Neuronal stem cell (in vitro differentiated cells): ENCODE results near the gene ZBTB20.
A peak's percentile ranks its signal among the peaks of the same experiment; 100 is the strongest.

Experiments used
- DNase-seq: peaks from one replicate; pipeline ENCODE4 v3.0.0-alpha.2; 2013; ENCODE audit warnings: low spot score
- H2AFZ ChIP-seq: one replicate; pipeline ENCODE4 v1.6.1; 2013; ENCODE audit warnings: mild to moderate bottlenecking, low read length, inconsistent platforms
- H2AK5ac ChIP-seq: 2 replicates; pipeline ENCODE4 v1.6.1; 2013; ENCODE audit warnings: low read depth, mild to moderate bottlenecking, inconsistent platforms, low read length, moderate library complexity, mixed read lengths
- H2BK120ac ChIP-seq: 2 replicates; pipeline ENCODE4 v1.6.1; 2013; ENCODE audit warnings: low read depth, mild to moderate bottlenecking, inconsistent platforms, low read length, moderate library complexity, mixed read lengths
- H2BK12ac ChIP-seq: one replicate; pipeline ENCODE4 v1.6.1; 2013; ENCODE audit warnings: low read length, inconsistent platforms
- H2BK15ac ChIP-seq: 2 replicates; pipeline ENCODE4 v1.6.1; 2013; ENCODE audit warnings: mild to moderate bottlenecking, low read length, inconsistent platforms, mixed read lengths
- H2BK5ac ChIP-seq: one replicate; pipeline ENCODE4 v1.6.1; 2013; ENCODE audit warnings: inconsistent platforms, mild to moderate bottlenecking, low read length, moderate library complexity
- H3K14ac ChIP-seq: one replicate; pipeline ENCODE4 v1.6.1; 2013; ENCODE audit warnings: low read length, inconsistent platforms
- H3K18ac ChIP-seq: 2 replicates; pipeline ENCODE4 v1.6.1; 2013; ENCODE audit warnings: low read length, inconsistent platforms
- H3K23ac ChIP-seq: 2 replicates; pipeline ENCODE4 v1.6.1; 2013; ENCODE audit warnings: low read depth, mild to moderate bottlenecking, mixed read lengths, low read length, inconsistent platforms; ENCODE audit not compliant: poor library complexity
- H3K27ac ChIP-seq: replicated peaks from 3 replicates; pipeline ENCODE4 v1.5.1; 2013; ENCODE audit warnings: low read length, inconsistent platforms
- H3K27me3 ChIP-seq, 3 experiments: 2 replicates each; pipeline ENCODE4 v1.6.1; 2013; ENCODE audit warnings: low read length in 3 of 3, mild to moderate bottlenecking in 2 of 3, inconsistent platforms in 1 of 3, low read depth in 1 of 3, mixed read lengths in 1 of 3, moderate library complexity in 1 of 3; ENCODE audit not compliant: control insufficient read depth in 3 of 3, insufficient read depth in 3 of 3
- H3K36me3 ChIP-seq, 2 donors: replicated peaks in 1 of 2; 2 replicates each; pipeline ENCODE4 v1.6.1; 2013; ENCODE audit warnings: low read length in 2 of 2; ENCODE audit not compliant: control insufficient read depth in 2 of 2, insufficient read depth in 2 of 2
- H3K4ac ChIP-seq: 2 replicates; pipeline ENCODE4 v1.6.1; 2013; ENCODE audit warnings: inconsistent platforms, mild to moderate bottlenecking, low read length, moderate library complexity
- H3K4me1 ChIP-seq, 2 donors: 1 replicate in 1 of 2; 2 replicates in 1 of 2; pipeline ENCODE4 v1.6.1; 2013; ENCODE audit warnings: low read length in 2 of 2, low read depth in 1 of 2; ENCODE audit not compliant: control insufficient read depth in 2 of 2, insufficient read depth in 1 of 2
- H3K4me2 ChIP-seq: one replicate; pipeline ENCODE4 v1.6.1; 2013; ENCODE audit warnings: mild to moderate bottlenecking, low read length, inconsistent platforms; ENCODE audit not compliant: insufficient read depth, poor library complexity, severe bottlenecking
- H3K4me3 ChIP-seq, 2 donors: 2 replicates each; pipeline ENCODE4 v1.5.1; 2013; ENCODE audit warnings: low read length in 2 of 2, mild to moderate bottlenecking in 2 of 2, inconsistent platforms in 1 of 2, moderate library complexity in 1 of 2
- H3K79me1 ChIP-seq: one replicate; pipeline ENCODE4 v1.6.1; 2013; ENCODE audit warnings: low read depth, mild to moderate bottlenecking, inconsistent platforms, low read length, moderate library complexity
- H3K9ac ChIP-seq: one replicate; pipeline ENCODE4 v1.6.1; 2013; ENCODE audit warnings: mild to moderate bottlenecking, low read depth, low read length, inconsistent platforms; ENCODE audit not compliant: poor library complexity
- H3K9me3 ChIP-seq, 2 donors: replicated peaks in 1 of 2; 2 replicates each; pipeline versions ENCODE3 to v1.6.1; 2013; ENCODE audit warnings: low read length in 2 of 2, mild to moderate bottlenecking in 2 of 2, inconsistent platforms in 1 of 2, low read depth in 1 of 2, mixed read lengths in 1 of 2, moderate library complexity in 1 of 2; ENCODE audit not compliant: control insufficient read depth in 2 of 2, insufficient read depth in 1 of 2
- H4K8ac ChIP-seq: one replicate; pipeline ENCODE4 v1.6.1; 2013; ENCODE audit warnings: low read depth, mild to moderate bottlenecking, inconsistent platforms, low read length, moderate library complexity
- H4K91ac ChIP-seq: one replicate; pipeline ENCODE4 v1.6.1; 2013; ENCODE audit warnings: low read length, low read depth, mild to moderate bottlenecking, inconsistent platforms; ENCODE audit not compliant: poor library complexity
- WGBS, 2 donors: extraction: QIAGEN DNeasy Blood & Tissue Kit; methylation state at CpG; one replicate each; pipeline ENCODE4 v1.1.7; 2013; ENCODE audit warnings: missing lambda C conversion rate in 2 of 2, mixed read lengths in 1 of 2; ENCODE audit not compliant: insufficient read length in 2 of 2, insufficient replicate concordance in 1 of 2; ENCODE audit errors: extremely low coverage in 2 of 2; 5-methylcytosine and 5-hydroxymethylcytosine counted together

The ZBTB20 gene

GRCh38 chr3:114519415-114519814, 627.7 kb downstream of the ZBTB20 start:
- H3K79me1 ChIP-seq: no peaks in the 10 kb centered on the region
- no peaks in the 10 kb centered on the region for H3K36me3 ChIP-seq
- H3K4me1 ChIP-seq: peaks cover 3 to 9% of the 10 kb centered on the region in 2 donors
- H2BK15ac ChIP-seq: no peak overlapping the region
- H3K4me3 ChIP-seq: no peak overlapping the region
- H3K14ac ChIP-seq: no peak overlapping the region
- H2AFZ ChIP-seq: no peak overlapping the region
- H4K91ac ChIP-seq: no peak overlapping the region
- H3K4ac ChIP-seq: no peak overlapping the region
- H3K23ac ChIP-seq: no peak overlapping the region
- no peak overlapping the region for H2BK120ac ChIP-seq
- no peak overlapping the region for H2BK5ac ChIP-seq
- DNase-seq: peak; percentile 47
- no peaks in the 10 kb centered on the region for H3K27me3 ChIP-seq
- no peak overlapping the region for H2BK12ac ChIP-seq
- WGBS, 2 donors: no CpG with 5 or more reads among the region's 3 CpGs
- H4K8ac ChIP-seq: no peak overlapping the region
- H3K27ac ChIP-seq: no peak overlapping the region
- H2AK5ac ChIP-seq: no peak overlapping the region
- no peaks in the 10 kb centered on the region for H3K9me3 ChIP-seq
- no peak overlapping the region for H3K18ac ChIP-seq
- no peak overlapping the region for H3K9ac ChIP-seq
- H3K4me2 ChIP-seq: no peak overlapping the region

- H3K27me3 ChIP-seq: no peaks in the 10 kb centered on the region
- H3K9ac ChIP-seq: no peak overlapping the region
- H4K8ac ChIP-seq: no peak overlapping the region
- no peak overlapping the region for H2BK15ac ChIP-seq
- H3K4ac ChIP-seq: no peak overlapping the region
- no peak for DNase-seq
- no peak overlapping the region for H3K14ac ChIP-seq
- H2AK5ac ChIP-seq: no peak overlapping the region
- peaks cover 3 to 9% of the 10 kb centered on the region in 2 donors for H3K4me1 ChIP-seq
- H2BK12ac ChIP-seq: no peak overlapping the region
- no peaks in the 10 kb centered on the region for H3K79me1 ChIP-seq
- H2AFZ ChIP-seq: no peak overlapping the region
- H3K27ac ChIP-seq: no peak overlapping the region
- WGBS, 2 donors: no CpG with 5 or more reads among the region's 1 CpG
- no peak overlapping the region for H2BK5ac ChIP-seq
- no peaks in the 10 kb centered on the region for H3K9me3 ChIP-seq
- no peak overlapping the region for H2BK120ac ChIP-seq
- no peak overlapping the region for H3K4me2 ChIP-seq
- no peak overlapping the region for H3K23ac ChIP-seq
- no peaks in the 10 kb centered on the region for H3K36me3 ChIP-seq
- no peak overlapping the region for H4K91ac ChIP-seq
- H3K4me3 ChIP-seq: no peak overlapping the region
- H3K18ac ChIP-seq: no peak overlapping the region
Measured at GRCh38 chr3:114518206-114518808, 628.8 kb downstream of the ZBTB20 start.

- Histone ChIP-seq H3K14ac (no peak overlapping the region), H3K79me1 (no peaks in the 10 kb centered on the region), H3K36me3 (no peaks in the 10 kb centered on the region), H4K91ac (no peak overlapping the region), H2BK5ac (no peak overlapping the region), H2AK5ac (no peak overlapping the region), H3K4me2 (no peak overlapping the region), H3K4me1 (peaks cover 0 to 2% of the 10 kb centered on the region in 2 donors), H3K23ac (no peak overlapping the region), H3K27me3 (no peaks in the 10 kb centered on the region), H2BK12ac (no peak overlapping the region), H4K8ac (no peak overlapping the region), H3K9me3 (no peaks in the 10 kb centered on the region), H3K27ac (no peak overlapping the region), H3K4me3 (no peak overlapping the region), H3K4ac (no peak overlapping the region), H3K18ac (no peak overlapping the region), H2BK120ac (no peak overlapping the region), H3K9ac (no peak overlapping the region), H2BK15ac (no peak overlapping the region), H2AFZ (no peak overlapping the region)
- DNase-seq: no peak
- WGBS, 2 donors: no CpG with 5 or more reads among the region's 2 CpGs
Measured at GRCh38 chr3:114510201-114510600, 636.9 kb downstream of the ZBTB20 start.

- Histone ChIP-seq H3K9ac (no peak overlapping the region), H3K27me3 (no peaks in the 10 kb centered on the region), H3K4me3 (no peak overlapping the region), H2AFZ (no peak overlapping the region), H4K91ac (no peak overlapping the region), H3K4ac (no peak overlapping the region), H3K14ac (no peak overlapping the region), H3K79me1 (no peaks in the 10 kb centered on the region), H2BK5ac (no peak overlapping the region), H3K9me3 (no peaks in the 10 kb centered on the region), H2BK15ac (no peak overlapping the region), H3K36me3 (no peaks in the 10 kb centered on the region), H3K18ac (no peak overlapping the region), H4K8ac (no peak overlapping the region), H2BK12ac (no peak overlapping the region), H3K4me1 (peaks cover 0 to 2% of the 10 kb centered on the region in 2 donors), H3K23ac (no peak overlapping the region), H2AK5ac (no peak overlapping the region), H3K27ac (no peak overlapping the region), H2BK120ac (no peak overlapping the region), H3K4me2 (no peak overlapping the region)
- DNase-seq: no peak
- no CpG with 5 or more reads among the region's 5 CpGs for WGBS, 2 donors
Measured at GRCh38 chr3:114509756-114510155, 637.3 kb downstream of the ZBTB20 start.
